GM19035 (cell line): ENCODE data around the gene PIK3CB.

Experiments used
- ATAC-seq: cut with Tn5 transposase; IDR thresholded peaks from one replicate; pipeline ENCODE4 v1.9.1; 2021; ENCODE audit not compliant: unreplicated experiment

Gene PIK3CB

DNA sequence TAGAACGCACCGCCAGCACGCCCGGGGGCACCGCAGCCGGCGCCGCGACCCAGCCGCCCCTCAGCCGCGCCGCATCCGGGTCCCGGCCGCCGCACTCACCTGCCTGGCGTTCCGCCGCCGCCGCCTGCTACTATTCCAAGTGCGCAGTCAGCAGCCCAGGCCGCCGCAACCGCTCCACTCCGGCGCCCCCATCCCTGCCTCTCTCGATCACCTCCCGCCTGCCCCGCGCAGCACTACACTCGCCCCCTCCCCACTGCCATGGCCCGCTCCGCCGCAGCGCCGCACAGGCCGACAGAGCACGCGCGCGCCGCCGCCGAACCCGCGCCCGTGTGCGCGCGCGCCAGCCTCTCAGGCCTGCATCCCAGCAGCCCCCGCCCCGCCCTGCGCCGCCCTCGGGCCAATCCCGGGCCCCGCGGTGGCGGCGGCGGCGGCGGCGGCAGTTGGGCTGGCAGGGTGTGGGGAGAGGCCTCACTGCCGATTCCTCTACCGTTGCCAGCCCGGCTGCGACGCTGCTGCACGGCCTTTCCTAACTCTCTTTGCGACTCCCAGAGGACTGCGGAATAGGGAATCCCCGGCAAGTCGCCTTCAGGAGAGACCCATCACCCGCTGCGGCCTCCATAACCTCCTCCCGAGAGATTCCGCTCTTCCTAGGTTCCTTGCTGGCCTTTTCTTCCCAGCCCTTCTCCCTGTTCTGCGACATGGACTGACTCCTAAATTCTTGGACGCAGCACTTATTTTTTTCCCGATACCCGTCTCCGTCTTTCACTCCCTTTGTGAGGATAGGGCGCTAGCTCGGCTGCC lies at the start of gene PIK3CB:
TSS of gene PIK3CB (minus strand) at position 333 of the 801 bp plus-strand sequence. CDS start 75,585 bp downstream, outside the sequence.
- ATAC-seq = peak; percentile 84

GRCh38 chr3:138881233-138881632 lies 46.5 kb upstream of the PIK3CB start:
- ATAC-seq = no peak

DNA sequence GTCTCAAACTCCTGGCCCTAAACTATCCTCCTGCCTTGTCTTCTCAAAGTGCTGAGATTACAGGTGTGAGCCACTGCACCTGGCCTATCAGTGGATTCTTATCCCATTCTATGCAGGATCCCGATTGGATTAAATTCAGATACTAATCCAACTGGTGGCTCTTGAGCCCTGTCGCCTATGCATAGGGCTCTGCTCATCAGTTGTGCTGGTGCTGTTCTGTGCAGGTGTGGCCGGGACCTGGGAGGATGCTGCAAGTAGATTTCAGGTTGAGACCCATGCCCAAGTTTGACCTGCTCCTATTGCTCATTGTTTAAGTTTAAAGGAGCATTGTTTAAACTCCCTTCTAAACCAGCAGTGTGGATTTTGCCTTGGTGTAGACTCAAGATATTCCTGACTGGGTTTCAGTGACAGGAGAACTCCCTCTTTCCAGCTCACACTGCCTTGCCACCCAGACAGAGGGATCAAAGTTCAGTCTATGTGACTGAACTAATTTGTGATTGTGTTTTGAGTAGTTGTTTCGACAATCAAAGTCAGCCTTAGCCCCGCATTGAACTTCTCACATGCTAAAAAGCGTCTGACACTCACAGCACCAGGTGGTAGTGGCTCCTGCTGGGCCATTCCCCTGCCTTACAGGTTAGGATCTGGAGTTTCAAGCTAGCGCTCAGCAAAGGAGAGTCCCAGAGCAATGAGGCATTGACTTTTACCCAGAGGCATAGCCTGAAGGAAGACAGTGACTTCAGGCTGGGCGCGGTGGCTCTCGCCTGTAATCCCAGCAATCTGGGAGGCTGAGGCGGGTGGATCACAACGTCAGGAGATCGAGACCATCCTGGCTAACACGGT lies 45.0 kb upstream of the PIK3CB start:
- no peak for ATAC-seq

DNA sequence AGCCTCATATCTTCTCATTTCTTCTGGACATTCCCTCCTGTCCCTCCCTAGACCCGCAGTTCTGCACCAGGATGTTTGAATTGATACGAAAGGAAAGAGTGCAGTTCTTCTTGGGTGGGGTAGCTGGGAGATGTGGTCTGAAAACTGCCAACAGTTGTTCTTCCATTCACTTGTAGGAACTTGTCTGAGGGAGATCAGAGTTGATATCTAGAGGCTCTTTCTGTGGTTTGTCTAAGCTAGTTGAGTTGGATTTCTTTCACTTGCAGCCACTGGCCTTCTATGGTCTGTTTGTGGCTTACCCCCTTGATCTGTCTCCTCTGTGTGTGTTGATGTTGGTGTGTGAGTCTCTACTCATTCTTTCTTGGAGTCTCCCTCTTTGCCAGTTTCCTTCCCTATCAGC lies 42.5 kb upstream of the PIK3CB start:
- ATAC-seq = no peak

DNA sequence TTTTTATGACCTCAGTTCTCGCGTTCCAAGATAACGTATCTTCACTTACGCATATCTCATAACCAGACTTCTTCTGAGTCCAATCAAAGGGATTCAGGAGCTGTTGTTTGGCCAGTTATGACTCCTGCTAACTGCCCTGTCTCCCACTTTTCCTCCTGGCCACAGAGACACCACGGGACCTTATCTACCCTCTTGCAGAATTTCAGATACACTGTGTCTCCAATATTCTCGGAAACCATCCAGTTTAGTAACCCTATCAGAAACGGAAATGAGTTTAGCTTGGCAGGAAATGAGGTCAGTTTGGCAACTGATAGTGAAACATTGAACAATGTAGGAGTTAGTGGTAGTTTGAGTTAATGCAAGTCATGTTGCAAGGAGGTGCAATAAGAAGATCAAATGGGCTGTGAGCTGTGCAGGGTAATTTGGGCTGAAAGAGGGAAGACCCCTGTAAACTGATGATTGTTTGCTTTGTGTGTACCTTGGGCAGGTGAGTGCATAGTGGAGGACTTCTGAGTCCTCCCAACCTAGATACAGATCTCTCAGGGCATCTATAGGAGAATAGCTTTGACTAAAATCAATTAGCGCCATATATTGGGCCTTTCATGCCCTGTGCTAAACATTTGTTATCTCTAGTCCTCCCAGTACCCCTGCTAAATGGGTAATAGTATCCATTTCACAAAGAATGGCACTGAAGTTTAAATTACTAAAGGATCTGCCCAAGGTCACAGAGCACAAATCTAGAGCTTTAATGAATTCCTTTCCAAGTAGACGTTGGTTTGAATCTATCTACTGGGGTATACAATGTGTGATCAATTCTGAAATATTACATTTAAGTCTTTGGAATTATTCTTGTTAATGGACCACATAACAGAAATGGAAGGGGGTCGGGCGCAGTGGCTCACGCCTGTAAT lies 41.3 kb upstream of the PIK3CB start:
- no peak for ATAC-seq

DNA sequence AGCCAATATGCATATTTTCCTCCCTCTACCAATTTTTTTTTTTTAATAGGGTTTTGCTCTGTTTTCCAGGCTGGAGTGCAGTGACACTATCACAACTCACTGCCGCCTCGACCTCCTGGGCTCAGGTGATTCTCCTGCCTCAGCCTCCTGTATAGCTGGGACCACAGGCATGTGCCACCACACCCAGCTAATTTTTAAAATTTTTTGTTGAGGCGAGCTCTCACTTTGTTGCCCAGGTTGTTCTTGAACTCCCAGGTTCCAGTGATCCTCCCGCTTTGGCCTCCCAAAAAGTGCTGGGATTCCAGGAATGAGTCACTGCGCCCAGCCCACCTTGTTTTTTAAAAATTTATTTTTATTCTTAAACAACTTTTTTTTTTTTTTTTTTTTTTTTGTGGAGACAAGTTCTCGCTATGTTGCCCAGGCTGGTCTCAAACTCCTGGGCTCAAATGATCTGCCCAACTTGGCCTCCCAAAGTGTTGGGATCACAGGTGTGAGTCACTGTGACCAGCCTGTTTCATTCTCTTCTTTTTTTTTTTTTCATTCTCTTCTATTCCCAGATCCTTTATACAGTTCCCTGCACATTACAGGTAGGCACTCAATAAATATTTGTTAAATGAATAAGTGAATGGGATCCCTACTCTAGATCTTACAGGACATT lies 40.5 kb upstream of the PIK3CB start:
- ATAC-seq = no peak

DNA sequence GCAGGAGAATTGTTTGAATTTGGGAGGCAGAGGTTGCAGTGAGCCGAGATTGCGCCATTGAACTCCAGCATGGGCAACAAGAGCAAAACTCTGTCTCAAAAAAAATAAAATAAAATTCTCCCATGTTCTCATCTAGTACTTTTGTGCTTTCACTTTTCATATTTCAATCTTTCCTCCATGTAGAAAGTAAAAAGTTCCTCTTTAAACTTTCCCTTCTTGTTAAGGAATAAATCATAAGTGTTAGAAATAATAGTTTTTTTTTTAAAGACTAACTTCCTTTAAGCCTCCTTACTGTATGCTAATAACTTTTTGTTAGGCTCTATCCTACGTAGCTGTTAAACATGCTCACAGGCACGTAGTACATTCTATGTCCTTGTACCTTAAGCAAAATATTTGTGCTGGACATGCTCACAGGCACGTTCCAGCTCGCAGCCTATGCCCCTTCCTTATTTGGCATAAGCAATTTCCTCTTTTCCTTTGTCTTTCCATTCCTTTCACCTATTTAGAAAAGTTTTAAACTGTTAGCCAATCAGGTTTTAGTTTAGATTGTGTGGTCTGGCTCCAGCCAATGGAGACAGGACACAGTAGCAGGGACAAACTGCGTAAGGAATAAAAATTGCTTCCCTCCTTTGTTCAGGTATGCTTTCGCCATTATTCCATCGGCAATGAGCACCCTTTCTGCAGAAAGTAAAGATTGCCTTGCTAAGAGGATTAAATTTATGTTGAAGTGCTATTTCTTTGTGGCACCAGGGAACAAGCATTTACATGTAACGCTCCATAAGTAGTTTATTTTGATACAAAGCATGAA lies 38.9 kb upstream of the PIK3CB start:
- ATAC-seq = no peak

DNA sequence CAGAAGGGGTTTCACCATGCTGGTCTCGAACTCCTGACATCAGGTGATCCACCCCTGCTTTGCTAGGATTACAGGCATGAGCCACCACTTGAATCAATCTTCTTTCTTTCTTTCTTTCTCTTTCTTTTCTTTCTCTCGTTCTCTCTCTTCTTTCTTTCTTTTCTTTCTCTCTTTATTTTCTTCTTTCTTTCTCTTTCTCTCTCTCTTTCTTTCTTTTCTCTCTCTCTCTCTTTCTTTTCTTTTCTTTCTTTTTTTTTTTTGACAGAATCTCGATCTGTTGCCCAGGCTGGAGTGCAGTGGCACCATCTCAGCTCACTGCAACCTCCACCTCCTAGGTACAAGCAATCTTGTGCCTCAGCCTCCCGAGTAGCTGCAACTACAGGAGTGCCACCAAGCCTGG lies 37.9 kb upstream of the PIK3CB start:
- ATAC-seq = no peak

GRCh38 chr3:138867996-138868395 lies 33.3 kb upstream of the PIK3CB start:
- ATAC-seq = no peak

GRCh38 chr3:138863776-138864113 lies 29.0 kb upstream of the PIK3CB start:
- no peak for ATAC-seq

DNA sequence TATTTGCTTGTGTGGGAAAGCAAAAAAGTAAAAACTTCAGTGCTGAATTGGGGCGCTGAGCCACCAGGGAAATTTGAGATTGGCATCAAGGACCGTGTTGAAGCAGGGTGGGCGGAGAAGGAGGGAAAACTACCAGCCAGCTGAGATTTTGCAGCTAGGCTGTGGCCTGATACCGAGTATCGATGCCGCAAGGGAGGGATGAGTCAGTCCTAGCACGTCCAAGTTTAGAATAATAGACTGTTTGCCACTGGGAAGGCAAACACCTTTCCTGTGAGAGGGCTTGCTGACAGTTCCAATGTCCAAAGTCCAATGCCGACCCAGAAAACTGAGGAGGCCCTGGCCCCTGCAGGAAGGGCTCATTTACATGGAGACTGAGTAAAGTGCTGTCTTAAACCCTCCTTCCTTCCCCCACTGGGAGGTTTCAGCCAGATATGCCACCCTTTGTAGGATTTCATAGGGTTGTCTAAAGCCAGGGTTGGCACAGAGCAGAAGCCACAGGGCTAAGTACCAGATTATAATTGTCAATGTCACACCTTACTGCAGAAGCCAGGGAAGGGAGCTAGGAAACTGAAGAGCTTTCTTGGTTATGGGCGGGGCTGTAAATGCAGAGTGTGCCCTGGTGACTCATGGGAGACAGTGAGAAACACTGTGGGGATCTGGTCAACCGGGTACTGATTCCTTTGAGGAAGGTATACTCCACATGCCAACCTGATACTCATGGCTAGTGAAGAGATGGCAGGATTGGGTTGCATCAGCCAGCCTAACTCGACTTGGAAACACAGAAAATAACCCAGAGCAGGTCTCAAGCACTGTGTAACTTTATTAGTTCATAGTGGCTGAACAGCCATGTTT lies 28.4 kb upstream of the PIK3CB start:
- ATAC-seq = no peak

- no peak for ATAC-seq
Measured at GRCh38 chr3:138862531-138862923, 27.8 kb upstream of the PIK3CB start.

GRCh38 chr3:138861798-138862197 lies 27.1 kb upstream of the PIK3CB start:
- ATAC-seq = no peak

GRCh38 chr3:138856799-138857198 lies 22.1 kb upstream of the PIK3CB start:
- no peak for ATAC-seq

GRCh38 chr3:138854940-138855339 lies 20.2 kb upstream of the PIK3CB start:
- ATAC-seq = no peak

GRCh38 chr3:138854204-138854603 lies 19.5 kb upstream of the PIK3CB start:
- ATAC-seq = no peak

- no peak for ATAC-seq
Measured at GRCh38 chr3:138850151-138850550, 15.4 kb upstream of the PIK3CB start.

- ATAC-seq = no peak
Measured at GRCh38 chr3:138849222-138849940, 14.7 kb upstream of the PIK3CB start.
